Breast epithelium (tissue), 4 donors: ENCODE measurements around the gene ANKRD6. TPM values are rescaled to one million over a fixed set of nuclear protein-coding genes. Genes with fewer than 3 reads are reported as not detected.

Source experiments
- DNase-seq, 2 donors: peaks; one replicate each; pipeline ENCODE4 v3.0.0-alpha.2; 2019; ENCODE audit warnings: low spot score in 2 of 2
- H3K27ac ChIP-seq, 2 donors: fragments of 200-600 bp; sonication (generic) in 1 of 2; one replicate each; pipeline ENCODE4 v1.5.1; 2016 to 2019; ENCODE audit warnings: mild to moderate bottlenecking in 1 of 2
- H3K27me3 ChIP-seq, 2 donors: fragments of 200-600 bp; sonication (generic) in 1 of 2; one replicate each; pipeline versions ENCODE4 v1.5.1 to v1.6.0; 2017 to 2019; ENCODE audit warnings: control low read depth in 1 of 2, mild to moderate bottlenecking in 1 of 2
- H3K36me3 ChIP-seq: fragments of 200-600 bp; one replicate; pipeline ENCODE4 v1.5.1; 2019
- H3K4me1 ChIP-seq, 2 donors: fragments of 200-600 bp; sonication (generic); one replicate each; pipeline ENCODE4 v1.5.1; 2016 to 2019; ENCODE audit warnings: control low read depth in 1 of 2
- H3K4me3 ChIP-seq, 3 donors: fragments of 200-600 bp; sonication (generic); 1 replicate in 2 of 3; 2 replicates in 1 of 3; pipeline ENCODE4 v1.5.1; 2016 to 2019; ENCODE audit warnings: mild to moderate bottlenecking in 3 of 3, moderate library complexity in 2 of 3
- H3K9me3 ChIP-seq, 2 donors: fragments of 200-600 bp; sonication (generic) in 1 of 2; one replicate each; pipeline ENCODE4 v1.5.1; 2016 to 2019; ENCODE audit warnings: control low read depth in 1 of 2
- POLR2A ChIP-seq: fragments of 450-650 bp; IDR thresholded peaks from one replicate; pipeline ENCODE4 v1.6.1; 2016; ENCODE audit warnings: antibody characterized with exemption, mild to moderate bottlenecking, moderate library complexity
- POLR2AphosphoS5 ChIP-seq, 3 donors: sonication (generic); formaldehyde crosslinking; IDR thresholded peaks; one replicate each; pipeline ENCODE4 v1.6.1; 2017; ENCODE audit warnings: antibody characterized with exemption in 3 of 3
- intact Hi-C: fragments of 100-400 bp; cut with DNase I; formaldehyde crosslinking; loops from one replicate; pipeline ENCODE4 v1.15.1; 2023; ENCODE audit warnings: low total_unique reads
- total RNA-seq, 3 donors: library from RNA; depleted of rRNA; stranded (reverse); fragments of >200 nt; gene quantifications; one replicate each; pipeline ENCODE4 v1.1.0, GENCODE V29; 2016
- TF ChIP-seq, protein P1 (sequence below), 3 donors: fragments of 450-650 bp; IDR thresholded peaks; one replicate each; pipeline ENCODE4 v1.5.1; 2016 to 2017; ENCODE audit warnings: antibody characterized with exemption in 3 of 3, mild to moderate bottlenecking in 3 of 3, moderate library complexity in 3 of 3

Gene ANKRD6
- total RNA-seq, 3 donors from 2014 or later, result 9.6 to 23.7 (median 18.0) TPM

DNA sequence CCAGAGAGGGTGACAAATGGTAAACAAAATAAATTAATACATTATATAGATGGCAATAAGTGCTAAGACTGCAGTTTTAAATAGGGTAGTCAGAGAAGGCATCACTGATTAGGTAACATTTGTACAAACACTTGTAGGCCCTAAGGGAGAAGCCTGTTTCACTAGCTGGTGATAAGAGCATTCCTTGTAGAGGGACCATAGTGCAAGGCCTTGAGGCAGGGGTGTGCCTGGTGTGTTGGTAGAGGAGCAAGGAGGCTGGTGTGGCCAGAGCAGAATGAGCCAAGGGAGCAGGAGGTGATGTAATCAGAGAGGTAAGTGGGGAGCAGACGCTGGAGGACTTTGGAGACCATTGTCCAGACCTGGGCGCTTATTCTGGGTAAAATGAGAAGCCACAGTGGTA is 70.7 kb downstream of the ANKRD6 start:
- DNase-seq, result no peak
- H3K4me3 ChIP-seq, result no peak overlapping the region
- no peaks in the 10 kb centered on the region for H3K36me3 ChIP-seq
- H3K27ac ChIP-seq, result no peak overlapping the region
- TF ChIP-seq, protein P1, sequence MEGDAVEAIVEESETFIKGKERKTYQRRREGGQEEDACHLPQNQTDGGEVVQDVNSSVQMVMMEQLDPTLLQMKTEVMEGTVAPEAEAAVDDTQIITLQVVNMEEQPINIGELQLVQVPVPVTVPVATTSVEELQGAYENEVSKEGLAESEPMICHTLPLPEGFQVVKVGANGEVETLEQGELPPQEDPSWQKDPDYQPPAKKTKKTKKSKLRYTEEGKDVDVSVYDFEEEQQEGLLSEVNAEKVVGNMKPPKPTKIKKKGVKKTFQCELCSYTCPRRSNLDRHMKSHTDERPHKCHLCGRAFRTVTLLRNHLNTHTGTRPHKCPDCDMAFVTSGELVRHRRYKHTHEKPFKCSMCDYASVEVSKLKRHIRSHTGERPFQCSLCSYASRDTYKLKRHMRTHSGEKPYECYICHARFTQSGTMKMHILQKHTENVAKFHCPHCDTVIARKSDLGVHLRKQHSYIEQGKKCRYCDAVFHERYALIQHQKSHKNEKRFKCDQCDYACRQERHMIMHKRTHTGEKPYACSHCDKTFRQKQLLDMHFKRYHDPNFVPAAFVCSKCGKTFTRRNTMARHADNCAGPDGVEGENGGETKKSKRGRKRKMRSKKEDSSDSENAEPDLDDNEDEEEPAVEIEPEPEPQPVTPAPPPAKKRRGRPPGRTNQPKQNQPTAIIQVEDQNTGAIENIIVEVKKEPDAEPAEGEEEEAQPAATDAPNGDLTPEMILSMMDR (IDR thresholded peaks at IDR 0.05), result no peak
- TF ChIP-seq POLR2A (no peak), POLR2AphosphoS5 (IDR thresholded peaks at IDR 0.05) (no peak)
- H3K4me1 ChIP-seq, result no peaks in the 10 kb centered on the region
- no peaks in the 10 kb centered on the region for H3K9me3 ChIP-seq
- H3K27me3 ChIP-seq, result no peaks in the 10 kb centered on the region
- intact Hi-C loops, result no loop called here

DNA sequence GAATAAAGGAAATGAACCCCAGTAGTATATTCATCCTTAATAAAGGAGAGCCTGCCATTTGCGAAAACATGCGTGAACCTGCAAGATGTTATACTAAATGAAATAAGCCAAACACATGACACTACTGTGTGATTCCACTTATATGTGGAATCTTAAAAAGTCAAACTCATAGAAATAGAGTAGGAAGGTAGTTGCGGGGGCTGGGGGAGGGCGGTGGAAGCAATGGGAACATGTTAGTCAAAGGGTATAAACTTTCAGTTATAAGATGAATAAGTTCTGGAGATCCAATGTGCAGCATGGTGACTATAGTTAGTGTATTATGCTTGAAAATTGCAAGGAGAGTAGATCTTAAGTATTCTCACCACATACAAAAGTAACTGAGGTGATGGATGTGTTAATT is 72.9 kb downstream of the ANKRD6 start:
- H3K9me3 ChIP-seq, result no peaks in the 10 kb centered on the region
- H3K4me3 ChIP-seq, result no peak overlapping the region
- intact Hi-C loops, result no loop called here

DNA sequence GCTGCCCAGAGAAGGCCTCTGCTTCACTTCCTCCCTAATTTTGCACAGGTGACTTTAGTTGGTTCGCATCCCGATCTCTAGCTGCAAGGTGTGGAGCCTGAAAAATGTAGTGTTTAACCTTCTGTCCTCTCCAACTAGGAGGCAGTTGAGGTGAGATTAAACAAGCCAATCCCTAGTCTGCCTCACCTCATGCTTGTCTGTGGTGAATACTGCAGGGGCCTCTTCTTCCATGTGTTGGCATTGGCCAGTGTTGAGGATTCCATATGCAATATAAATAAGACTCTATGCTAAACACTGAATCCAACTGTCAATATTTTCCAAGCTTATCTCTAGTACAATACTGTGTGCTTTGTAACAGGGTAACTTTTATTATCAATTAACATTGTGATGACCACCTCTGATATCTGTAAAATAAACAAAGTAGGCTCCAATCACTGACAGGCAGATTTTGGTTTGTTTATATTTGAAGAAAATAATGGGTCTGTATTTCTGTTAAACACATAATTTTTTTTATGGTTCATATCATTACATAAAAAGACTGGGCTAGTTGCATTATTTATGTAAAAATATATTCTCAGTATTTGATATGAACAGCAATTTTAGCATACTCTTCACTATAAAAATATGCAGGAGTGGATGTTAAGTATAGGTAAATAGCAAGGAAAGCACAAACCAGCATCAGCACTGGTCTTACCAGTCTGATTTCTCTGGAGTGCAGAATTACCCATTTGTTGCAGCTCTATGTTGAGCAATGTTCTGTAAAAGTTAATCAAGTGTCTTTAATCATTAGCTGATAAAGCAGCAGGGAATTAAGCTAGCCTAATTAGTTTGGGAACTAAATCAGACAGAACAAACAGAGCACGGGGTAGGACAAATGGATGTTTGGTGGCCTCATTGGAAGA is 74.0 kb downstream of the ANKRD6 start:
- Histone ChIP-seq H3K27ac (no peak overlapping the region), H3K36me3 (no peaks in the 10 kb centered on the region), H3K9me3 (no peaks in the 10 kb centered on the region), H3K4me3 (no peak overlapping the region), H3K4me1 (no peaks in the 10 kb centered on the region), H3K27me3 (no peaks in the 10 kb centered on the region)
- intact Hi-C loops, result no loop called here
- DNase-seq, result no peak
- TF ChIP-seq POLR2AphosphoS5 (IDR thresholded peaks at IDR 0.05) (no peak), POLR2A (no peak)
- TF ChIP-seq, protein P1 (IDR thresholded peaks at IDR 0.05), result no peak

More for the DNA sequence above, 72.9 kb downstream of the ANKRD6 start:
- Histone ChIP-seq H3K36me3 (no peaks in the 10 kb centered on the region), H3K27me3 (no peaks in the 10 kb centered on the region), H3K27ac (no peak overlapping the region), H3K4me1 (no peaks in the 10 kb centered on the region)
- no peak for TF ChIP-seq POLR2A
- TF ChIP-seq POLR2AphosphoS5 (IDR thresholded peaks at IDR 0.05), result no peak
- TF ChIP-seq, protein P1 (IDR thresholded peaks at IDR 0.05), result no peak
- DNase-seq, result no peak

DNA sequence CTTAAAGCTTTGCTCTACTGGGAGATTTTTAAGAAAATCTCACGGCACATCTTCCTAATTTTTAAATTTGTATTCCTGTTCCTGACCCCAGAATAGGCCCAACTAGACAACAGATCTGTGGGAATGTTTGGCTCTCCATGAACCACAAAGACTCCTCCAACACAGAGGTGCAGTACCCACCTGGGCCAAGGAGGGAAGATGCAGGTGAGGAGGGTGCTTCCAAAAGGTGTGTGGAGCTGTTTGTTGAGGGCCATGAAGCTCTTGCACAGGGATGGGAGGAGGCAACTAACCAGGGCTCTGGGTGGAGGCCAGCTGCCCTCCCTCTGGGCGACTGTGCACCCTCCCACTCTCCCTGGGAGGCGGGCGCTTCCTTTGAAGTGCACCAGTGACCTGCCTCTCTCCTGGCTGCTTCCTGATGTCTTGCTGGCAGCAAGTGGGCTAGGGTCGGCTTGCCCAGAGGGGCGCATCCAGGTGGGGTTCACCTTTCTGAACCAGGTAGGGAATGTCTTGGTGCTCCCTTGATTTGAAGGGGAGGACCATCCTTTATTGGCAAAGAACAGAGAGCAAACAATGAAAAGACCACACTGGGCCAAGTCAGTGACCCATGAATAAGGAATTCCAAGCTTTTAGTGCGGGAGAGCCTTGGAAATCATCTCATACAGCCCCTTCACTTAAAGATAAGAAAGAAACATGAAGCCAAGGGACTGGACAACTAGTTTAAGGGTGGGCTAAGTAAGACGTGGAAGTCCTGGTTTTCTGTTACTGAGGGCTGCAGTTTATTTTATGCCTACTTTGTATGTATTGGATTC is 76.0 kb downstream of the ANKRD6 start:
- intact Hi-C loops, result no loop called here
- Histone ChIP-seq H3K36me3 (no peaks in the 10 kb centered on the region), H3K4me3 (no peak overlapping the region), H3K27ac (no peak overlapping the region), H3K27me3 (no peaks in the 10 kb centered on the region), H3K4me1 (no peaks in the 10 kb centered on the region), H3K9me3 (no peaks in the 10 kb centered on the region)
- DNase-seq, result no peak
- TF ChIP-seq POLR2AphosphoS5 (IDR thresholded peaks at IDR 0.05), result no peak
- no peak for TF ChIP-seq POLR2A
- TF ChIP-seq, protein P1 (IDR thresholded peaks at IDR 0.05), result no peak

DNA sequence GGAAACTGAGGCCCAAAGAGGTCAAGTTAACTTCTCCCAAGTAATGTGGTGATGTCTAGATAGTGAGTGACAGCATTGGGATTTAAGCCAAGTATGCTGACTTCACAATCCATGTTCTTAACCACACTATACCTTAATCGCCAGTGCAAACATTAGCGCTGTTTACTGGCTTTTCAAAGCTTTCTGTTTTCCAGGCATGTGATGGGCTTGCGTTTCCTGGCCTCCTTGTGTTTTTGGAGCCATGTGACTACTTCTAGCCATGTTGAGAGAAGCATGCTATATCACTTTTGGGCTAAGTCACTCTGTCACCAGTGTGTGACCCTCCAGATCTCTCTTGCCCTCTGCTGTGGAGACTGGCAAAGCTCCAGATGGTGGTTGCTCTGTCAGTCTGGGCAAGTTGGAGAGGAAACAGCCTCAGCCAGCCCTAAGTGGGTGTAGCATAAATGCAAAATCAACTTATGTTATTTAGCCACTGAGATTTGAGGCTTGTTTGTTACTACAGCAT is 76.9 kb downstream of the ANKRD6 start:
- Histone ChIP-seq H3K36me3 (no peaks in the 10 kb centered on the region), H3K4me1 (no peaks in the 10 kb centered on the region), H3K27ac (no peak overlapping the region), H3K27me3 (no peaks in the 10 kb centered on the region), H3K4me3 (no peak overlapping the region), H3K9me3 (no peaks in the 10 kb centered on the region)
- no peak for TF ChIP-seq POLR2AphosphoS5 (IDR thresholded peaks at IDR 0.05)
- TF ChIP-seq POLR2A, result no peak
- TF ChIP-seq, protein P1 (IDR thresholded peaks at IDR 0.05), result no peak
- DNase-seq, result no peak
- intact Hi-C loops, result no loop called here
